Midbrain (tissue), 1 donor: ENCODE data around the gene TMEM214.

Source experiments
- DNase-seq: peaks from one replicate; lab custom pipeline; 2025; lab: John Stamatoyannopoulos, UW

The TMEM214 gene

GRCh38 chr2:27032495-27033252 lies at the start of gene TMEM214:
Gene TMEM214, plus strand, starts transcription at chr2:27032965. Its CDS starts 51 bp downstream, at chr2:27033016.
- peak; percentile 87 for DNase-seq

GRCh38 chr2:26983746-26984145 lies 49.0 kb upstream of the TMEM214 start:
- no peak for DNase-seq

- no peak for DNase-seq
Observed at GRCh38 chr2:26985807-26986206, 47.0 kb upstream of the TMEM214 start.

GRCh38 chr2:26986576-26986975 lies 46.2 kb upstream of the TMEM214 start:
- DNase-seq: no peak

GRCh38 chr2:26988058-26988860 lies 44.5 kb upstream of the TMEM214 start:
- no peak for DNase-seq

GRCh38 chr2:26989156-26989555 lies 43.6 kb upstream of the TMEM214 start:
- DNase-seq: no peak

GRCh38 chr2:26991717-26992116 lies 41.0 kb upstream of the TMEM214 start:
- DNase-seq: no peak

GRCh38 chr2:26993768-26994167 lies 39.0 kb upstream of the TMEM214 start:
- no peak for DNase-seq

- DNase-seq: no peak
Observed at GRCh38 chr2:26994983-26995382, 37.8 kb upstream of the TMEM214 start.

- DNase-seq: no peak
Observed at GRCh38 chr2:26997394-26997793, 35.4 kb upstream of the TMEM214 start.

GRCh38 chr2:26998323-26998722 lies 34.4 kb upstream of the TMEM214 start:
- no peak for DNase-seq

GRCh38 chr2:27000228-27000627 lies 32.5 kb upstream of the TMEM214 start:
- DNase-seq: no peak

- DNase-seq: no peak
Observed at GRCh38 chr2:27000995-27001394, 31.8 kb upstream of the TMEM214 start.

GRCh38 chr2:27001950-27002349 lies 30.8 kb upstream of the TMEM214 start:
- DNase-seq: no peak

- DNase-seq: no peak
Observed at GRCh38 chr2:27003007-27003406, 29.8 kb upstream of the TMEM214 start.

- DNase-seq: no peak
Observed at GRCh38 chr2:27003857-27004256, 28.9 kb upstream of the TMEM214 start.

- DNase-seq: no peak
Observed at GRCh38 chr2:27006602-27007415, 26.0 kb upstream of the TMEM214 start.

- no peak for DNase-seq
Observed at GRCh38 chr2:27007416-27008374, 25.1 kb upstream of the TMEM214 start.

- no peak for DNase-seq
Observed at GRCh38 chr2:27008678-27009077, 24.1 kb upstream of the TMEM214 start.

- no peak for DNase-seq
Observed at GRCh38 chr2:27009083-27009482, 23.7 kb upstream of the TMEM214 start.

GRCh38 chr2:27009716-27010115 lies 23.0 kb upstream of the TMEM214 start:
- no peak for DNase-seq
